Tibial nerve (tissue), 4 donors: ENCODE data around the gene SLC16A8. TPM values are rescaled to one million over a fixed set of nuclear protein-coding genes. Genes with fewer than 3 reads are reported as not detected.
A peak's percentile ranks its signal among the peaks of the same experiment; 100 is the strongest.

Source experiments
- DNase-seq, 2 donors: peaks; one replicate each; pipeline ENCODE4 v3.0.0-alpha.2; 2019; ENCODE audit warnings: low spot score in 2 of 2
- H3K27ac ChIP-seq, 4 donors: fragments of 200-600 bp; sonication (generic) in 3 of 4; one replicate each; pipeline ENCODE4 v1.5.1; 2017 to 2019; ENCODE audit warnings: mild to moderate bottlenecking in 1 of 4
- H3K27me3 ChIP-seq, 2 donors: fragments of 200-600 bp; sonication (generic) in 1 of 2; one replicate each; pipeline versions ENCODE4 v1.5.1 to v1.6.0; 2017 to 2019
- H3K36me3 ChIP-seq, 3 donors: fragments of 200-600 bp; sonication (generic); one replicate each; pipeline ENCODE4 v1.5.1; 2018 to 2019
- H3K4me1 ChIP-seq, 4 donors: fragments of 200-600 bp; sonication (generic) in 3 of 4; one replicate each; pipeline ENCODE4 v1.5.1; 2017 to 2019
- H3K4me3 ChIP-seq, 4 donors: fragments of 200-600 bp; sonication (generic) in 3 of 4; one replicate each; pipeline ENCODE4 v1.5.1; 2017 to 2019; ENCODE audit warnings: mild to moderate bottlenecking in 1 of 4, moderate library complexity in 1 of 4
- H3K9me3 ChIP-seq, 4 donors: fragments of 200-600 bp; sonication (generic) in 3 of 4; one replicate each; pipeline ENCODE4 v1.5.1; 2017 to 2019
- CTCF ChIP-seq, 5 experiments: fragments of 200-600 bp in 3 of 5; fragments of 450-650 bp in 2 of 5; sonication (generic) in 3 of 5; IDR thresholded peaks; one replicate each; pipeline ENCODE4 v1.5.1; 2016 to 2019; ENCODE audit warnings: antibody characterized with exemption in 5 of 5, mild to moderate bottlenecking in 3 of 5, moderate library complexity in 2 of 5
- EP300 ChIP-seq, 2 donors: sonication (generic); formaldehyde crosslinking; IDR thresholded peaks; one replicate each; pipeline ENCODE4 v1.6.1; 2017; ENCODE audit warnings: antibody characterized with exemption in 2 of 2, mild to moderate bottlenecking in 1 of 2
- POLR2A ChIP-seq, 2 donors: fragments of 450-650 bp; IDR thresholded peaks; one replicate each; pipeline ENCODE4 v1.6.1; 2017; ENCODE audit warnings: antibody characterized with exemption in 2 of 2, mild to moderate bottlenecking in 2 of 2, moderate library complexity in 2 of 2
- WGBS, 2 donors: methylation state at CpG; one replicate each; pipeline ENCODE4 v1.1.5; 2018; 5-methylcytosine and 5-hydroxymethylcytosine counted together
- total RNA-seq, 4 donors: library from RNA; depleted of rRNA; stranded (reverse); fragments of >200 nt; gene quantifications; one replicate each; pipeline ENCODE4 v1.1.0, GENCODE V29; 2016

Gene SLC16A8
- total RNA-seq, 4 donors from 2014 or later, result 0.98 to 1.8 (median 1.4) TPM

- Histone ChIP-seq H3K36me3 (no peaks in the 10 kb centered on the region), H3K4me1 (peaks cover 0 to 98% (median 64%) of the 10 kb centered on the region in 4 donors), H3K4me3 (no peak overlapping the region), H3K27me3 (no peaks in the 10 kb centered on the region), H3K9me3 (no peaks in the 10 kb centered on the region), H3K27ac (peak overlapping the region; percentile 79 to 96 (median 86))
- TF ChIP-seq EP300 (IDR thresholded peaks at IDR 0.05) (peak; percentile 55 to 79), POLR2A (IDR thresholded peaks at IDR 0.05) (no peak)
- no peak for DNase-seq
- 38 to 40% methylated on average over 21 to 27 of the region's 27 CpGs for WGBS, 2 donors
Measured at GRCh38 chr22:38033522-38034277, 50.3 kb downstream of the SLC16A8 start.

GRCh38 chr22:38032681-38033521, 51.1 kb downstream of the SLC16A8 start:
- Histone ChIP-seq H3K4me1 (peaks cover 0 to 100% (median 67%) of the 10 kb centered on the region in 4 donors), H3K4me3 (no peak overlapping the region), H3K27me3 (no peaks in the 10 kb centered on the region), H3K27ac (peak overlapping the region; percentile 79 to 96 (median 86)), H3K9me3 (no peaks in the 10 kb centered on the region), H3K36me3 (no peaks in the 10 kb centered on the region)
- TF ChIP-seq CTCF (IDR thresholded peaks at IDR 0.05) (no peak), EP300 (IDR thresholded peaks at IDR 0.05) (peak in 1 of 2 donors; percentile 78), POLR2A (IDR thresholded peaks at IDR 0.05) (peak in 1 of 2 donors; percentile 17)
- peak; percentile 61 to 86 for DNase-seq
- WGBS, 2 donors, result 50 to 57% methylated on average over 13 to 18 of the region's 19 CpGs

- TF ChIP-seq CTCF (IDR thresholded peaks at IDR 0.05) (no peak), POLR2A (IDR thresholded peaks at IDR 0.05) (no peak), EP300 (IDR thresholded peaks at IDR 0.05) (no peak)
- H3K4me3 ChIP-seq, result no peak overlapping the region
- H3K36me3 ChIP-seq, result no peaks in the 10 kb centered on the region
- H3K4me1 ChIP-seq, result peaks cover 0 to 100% (median 70%) of the 10 kb centered on the region in 4 donors
- peak overlapping the region; percentile 79 to 96 (median 86) for H3K27ac ChIP-seq
- H3K9me3 ChIP-seq, result no peaks in the 10 kb centered on the region
- DNase-seq, result no peak
- no peaks in the 10 kb centered on the region for H3K27me3 ChIP-seq
- WGBS, 2 donors, result 47 to 59% methylated on average over 12 of the region's 12 CpGs
Measured at GRCh38 chr22:38031491-38031890, 52.5 kb downstream of the SLC16A8 start.

- Histone ChIP-seq H3K9me3 (no peaks in the 10 kb centered on the region), H3K27me3 (no peaks in the 10 kb centered on the region), H3K27ac (peak overlapping the region; percentile 79 to 96 (median 86)), H3K4me1 (peaks cover 0 to 98% (median 75%) of the 10 kb centered on the region in 4 donors), H3K4me3 (no peak overlapping the region), H3K36me3 (no peaks in the 10 kb centered on the region)
- TF ChIP-seq POLR2A (IDR thresholded peaks at IDR 0.05) (no peak), CTCF (IDR thresholded peaks at IDR 0.05) (peak in 1 of 5 experiments; percentile 23), EP300 (IDR thresholded peaks at IDR 0.05) (peak in 1 of 2 donors; percentile 21)
- 32% methylated on average over 16 of the region's 16 CpGs for WGBS, 2 donors
- DNase-seq, result no peak
Measured at GRCh38 chr22:38030311-38031133, 53.5 kb downstream of the SLC16A8 start.

- WGBS, 2 donors, result 36 to 38% methylated on average over 5 of the region's 5 CpGs
- DNase-seq, result no peak
- H3K36me3 ChIP-seq, result no peaks in the 10 kb centered on the region
- H3K4me3 ChIP-seq, result no peak overlapping the region
- peak overlapping the region; percentile 79 to 96 (median 86) for H3K27ac ChIP-seq
- peaks cover 0 to 98% (median 72%) of the 10 kb centered on the region in 4 donors for H3K4me1 ChIP-seq
- H3K9me3 ChIP-seq, result no peaks in the 10 kb centered on the region
- no peaks in the 10 kb centered on the region for H3K27me3 ChIP-seq
- TF ChIP-seq CTCF (IDR thresholded peaks at IDR 0.05) (no peak), POLR2A (IDR thresholded peaks at IDR 0.05) (no peak), EP300 (IDR thresholded peaks at IDR 0.05) (no peak)
Measured at GRCh38 chr22:38029901-38030300, 54.1 kb downstream of the SLC16A8 start.
